ENCODE data around the gene MLF1.

- TF ChIP-seq POLR2A (IDR thresholded peaks at IDR 0.05; ENCODE audit: low read length) (no peak), GATA1 (IDR thresholded peaks at IDR 0.05; ENCODE audit: low read depth, low read length) (no peak)
These were observed 19.2 kb downstream of the MLF1 start for GRCh38 chr3:158590223-158590622.

Measured in erythroblast (primary cell).